Stimulated activated naive CD4-positive, alpha-beta T cell (primary cell): Measurements from ENCODE around the gene TPPP3.

ENCODE experiments used
- DNase-seq, 6 experiments: peaks; one replicate each; lab custom pipeline; 2025; lab: John Stamatoyannopoulos, UW

TPPP3 gene

DNA sequence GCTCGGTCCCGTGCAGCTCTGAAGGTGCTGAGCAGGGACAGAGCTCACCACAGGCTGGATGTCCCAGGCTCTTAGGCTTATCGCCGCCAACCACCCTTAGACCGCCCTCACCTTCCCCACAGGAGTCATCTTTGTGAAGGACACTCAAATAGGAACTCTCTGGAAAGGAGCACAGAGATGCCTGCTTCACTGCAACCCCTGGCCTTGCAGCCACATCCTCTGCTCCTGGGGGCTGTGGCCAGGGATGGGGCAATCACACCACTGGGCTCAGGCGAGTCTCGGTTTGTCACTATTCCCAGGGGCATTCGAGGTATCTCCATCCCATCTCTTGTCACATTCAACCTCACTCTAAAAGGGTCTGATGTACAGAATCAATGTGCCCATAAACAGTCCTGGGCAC lies 12.0 kb upstream of the TPPP3 start:
- DNase-seq = no peak

DNA sequence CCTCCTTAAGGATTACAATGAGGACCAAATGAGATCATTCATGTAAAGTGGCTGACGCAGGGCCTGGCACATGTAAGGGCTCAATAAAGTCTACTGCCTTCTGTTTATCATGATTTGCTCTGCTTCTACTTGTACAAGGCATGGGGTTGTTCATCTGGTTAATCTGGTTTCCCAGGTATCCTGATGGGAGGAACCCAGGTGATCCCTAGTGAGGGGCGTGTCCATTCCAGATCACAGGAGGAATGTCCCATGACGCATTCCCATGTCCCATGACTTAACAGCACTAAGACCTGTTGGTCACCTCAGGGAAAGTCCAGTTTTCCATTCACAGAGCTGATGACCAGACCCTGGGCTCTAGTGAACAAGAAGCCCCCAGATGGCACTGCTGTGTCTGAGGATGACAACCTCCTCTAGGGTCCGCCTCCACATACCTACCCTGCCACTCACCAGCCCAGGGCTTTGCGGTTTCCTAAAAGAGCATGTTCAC lies 11.5 kb upstream of the TPPP3 start:
- DNase-seq = no peak

DNA sequence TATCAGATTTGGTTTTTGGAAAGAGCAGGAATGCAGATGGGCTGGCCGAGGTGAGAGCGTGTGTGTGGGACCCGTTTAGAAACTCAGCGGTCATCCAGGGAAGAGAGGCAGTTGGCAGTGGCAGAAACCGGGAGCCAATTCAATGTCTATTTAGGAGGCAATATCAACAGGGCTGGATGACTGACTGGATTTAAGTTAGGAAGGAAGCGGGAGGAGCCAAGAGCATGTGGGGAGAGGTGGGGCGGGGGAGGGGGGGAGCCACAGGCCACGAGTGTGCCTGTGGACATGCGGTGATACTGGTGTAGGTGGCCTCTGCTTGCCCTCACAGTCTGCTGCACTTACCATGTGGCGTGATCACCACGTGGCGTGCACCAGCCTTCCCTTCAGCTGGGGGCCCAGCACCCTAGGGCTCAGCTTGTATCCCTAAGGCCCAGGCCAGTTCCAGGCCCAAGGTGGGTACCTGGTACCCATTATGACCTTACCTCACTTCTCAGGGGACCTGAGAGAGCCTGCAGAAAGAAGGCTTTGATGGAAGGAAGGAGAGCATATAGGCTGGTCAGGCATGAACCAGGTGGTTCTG lies 10.8 kb upstream of the TPPP3 start:
- DNase-seq = no peak

DNA sequence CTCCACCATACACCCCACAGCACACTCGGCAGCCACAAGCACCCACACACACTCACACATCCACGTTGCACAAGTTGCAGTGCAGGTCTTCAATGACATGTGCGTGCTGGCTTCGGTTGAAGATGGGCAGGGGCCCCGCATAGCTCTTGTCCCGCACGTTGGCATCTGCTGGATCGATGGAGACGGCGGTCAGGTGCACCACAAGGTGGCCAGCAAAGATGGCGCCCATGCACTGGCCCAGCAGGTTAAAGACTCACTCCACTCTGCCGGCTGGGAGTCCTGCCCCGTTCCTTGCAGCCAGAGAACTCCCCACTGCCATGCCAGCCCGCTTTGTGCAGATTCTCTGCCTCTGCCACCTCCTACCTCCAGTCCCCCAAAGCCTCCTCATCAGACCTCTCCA lies 7.6 kb upstream of the TPPP3 start:
- no peak for DNase-seq

DNA sequence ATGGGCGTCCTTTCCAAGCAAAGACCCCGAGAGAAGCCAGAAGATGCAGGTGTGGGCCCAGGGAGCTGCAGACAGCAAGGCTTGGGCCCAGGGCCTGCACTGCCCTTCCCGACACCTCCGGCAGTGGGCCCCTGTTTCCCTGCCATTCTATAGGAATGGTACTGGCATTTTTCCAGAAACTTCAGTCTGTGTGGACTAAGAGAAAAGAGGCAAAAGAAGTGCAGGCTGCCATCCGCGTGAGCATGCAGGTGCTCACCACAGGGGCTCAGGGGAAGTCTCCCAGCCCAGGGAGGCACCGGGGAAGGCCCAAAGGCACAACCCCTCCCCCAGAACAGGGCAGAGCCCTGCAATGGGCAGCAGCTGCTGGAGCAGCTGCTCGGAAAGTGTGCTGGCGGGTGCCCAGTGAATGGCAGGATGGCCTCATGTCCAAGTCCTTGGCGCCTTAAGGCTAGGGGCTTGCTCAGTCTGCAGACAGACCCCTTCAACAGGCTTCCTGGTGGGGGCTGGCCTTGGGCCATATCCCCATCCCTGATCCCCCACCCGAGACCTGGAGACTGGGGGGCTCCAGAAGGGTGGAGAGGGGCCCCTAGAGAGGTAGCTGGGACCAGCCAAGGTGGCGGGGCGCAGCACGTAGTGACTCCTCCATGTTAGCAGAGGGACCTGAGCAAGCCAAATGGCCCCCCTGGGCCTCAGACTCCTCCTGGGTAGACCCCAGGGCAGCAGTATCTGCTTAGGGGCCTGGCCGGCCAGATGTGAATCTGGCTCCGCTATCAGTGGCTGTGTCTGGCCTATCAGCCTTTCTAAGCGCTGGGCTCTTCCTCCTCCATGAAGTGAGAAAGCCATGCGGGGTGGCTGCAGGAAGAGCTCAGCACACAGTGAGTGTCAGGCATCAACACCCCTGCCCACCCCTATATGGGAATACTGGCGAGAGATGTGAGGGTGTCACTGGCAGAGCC lies 6.7 kb upstream of the TPPP3 start:
- no peak for DNase-seq

DNA sequence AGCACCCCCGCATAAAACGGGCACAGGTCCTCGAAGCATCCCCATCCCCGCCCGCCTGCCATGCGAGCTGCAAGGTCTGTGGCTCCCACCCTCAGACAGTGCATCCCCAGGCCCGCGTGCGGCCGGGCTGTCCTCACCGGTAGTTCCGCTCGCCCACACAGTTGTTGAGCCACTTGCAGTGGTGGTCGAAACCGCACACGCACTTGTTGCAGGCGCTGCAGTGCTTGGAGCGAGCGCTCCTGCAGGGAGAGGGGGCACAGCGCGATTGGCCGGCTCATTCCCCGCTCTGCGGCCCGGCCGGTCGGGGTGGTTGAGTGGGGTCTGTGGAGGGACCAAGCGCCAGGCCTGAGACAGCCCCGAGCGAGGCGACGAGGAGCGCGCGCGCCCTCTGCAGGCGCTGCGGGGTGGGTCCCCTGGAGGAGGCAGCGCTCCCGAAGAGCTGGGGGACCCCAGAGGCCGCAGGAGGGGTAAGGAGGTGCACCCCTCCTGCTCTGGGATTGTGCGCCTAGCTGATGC lies 6.0 kb upstream of the TPPP3 start:
- DNase-seq = peak in 3 of 6 experiments; percentile 8 to 32 (median 23)

DNA sequence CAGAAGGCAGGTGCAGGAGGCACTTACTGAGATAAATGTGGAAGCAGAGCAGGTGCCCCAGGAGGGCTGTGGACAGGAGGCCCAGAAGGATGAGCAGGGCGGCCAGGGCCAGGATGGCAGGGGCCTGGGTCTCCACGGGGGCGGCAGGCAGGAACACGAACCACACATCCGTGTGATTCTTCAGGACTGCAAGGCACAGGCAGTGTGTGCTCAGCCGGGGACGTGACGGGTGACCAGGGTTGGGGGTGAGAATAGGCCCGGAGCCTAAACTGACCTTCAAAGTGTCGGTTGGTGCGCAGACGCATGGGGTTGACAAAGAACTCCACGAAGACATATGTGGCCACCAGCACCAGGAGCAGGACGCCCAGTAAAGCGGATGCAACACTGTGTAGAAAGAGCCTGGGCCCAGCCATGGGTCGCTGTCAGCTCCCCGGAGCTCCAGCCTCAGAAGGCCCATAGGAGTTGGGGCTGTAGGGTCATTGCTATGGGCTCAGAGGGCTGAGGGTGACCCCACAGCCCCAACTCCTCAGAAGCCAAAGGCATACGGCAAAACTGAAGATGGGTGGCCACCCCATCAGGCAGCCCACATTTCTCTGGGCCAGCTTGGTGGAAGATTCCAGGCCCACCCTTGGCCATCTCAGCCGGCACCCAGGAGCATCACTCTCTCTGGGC lies 5.4 kb upstream of the TPPP3 start:
- DNase-seq = no peak

DNA sequence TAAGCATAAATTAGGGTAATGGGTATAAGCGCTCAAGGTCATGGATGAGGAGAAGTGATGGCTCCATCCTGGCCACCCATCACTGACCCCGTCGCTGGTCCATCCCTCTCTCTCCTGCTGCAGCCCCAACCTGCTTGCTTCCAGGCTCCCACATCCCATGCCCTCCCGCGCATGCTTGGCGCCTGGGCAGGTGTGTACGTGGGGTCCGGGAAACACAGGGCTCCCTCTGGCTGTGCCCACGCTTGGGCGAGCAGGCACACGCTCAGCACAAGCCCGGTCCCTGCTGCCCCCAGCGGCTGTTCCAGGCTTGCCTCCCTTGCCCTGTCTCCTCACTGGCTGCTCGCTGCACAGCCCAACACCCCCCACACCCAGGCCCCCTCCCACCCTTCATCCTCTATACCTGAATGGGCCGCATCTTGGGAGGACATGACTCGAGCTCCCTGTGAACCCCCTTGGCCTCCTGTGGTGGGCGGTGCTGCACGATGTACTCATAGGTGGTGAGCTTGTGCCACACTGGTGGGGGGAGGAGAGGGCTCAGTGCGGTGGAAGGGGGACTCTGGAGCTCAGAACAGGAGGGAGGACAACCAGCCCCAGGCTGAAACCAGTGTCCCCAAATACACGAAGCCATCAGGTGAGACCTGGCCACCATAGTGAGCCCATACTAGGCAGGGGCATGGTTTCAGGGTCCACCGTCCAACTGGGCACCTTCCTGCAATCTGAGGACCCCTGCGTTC lies 4.7 kb upstream of the TPPP3 start:
- DNase-seq = no peak

DNA sequence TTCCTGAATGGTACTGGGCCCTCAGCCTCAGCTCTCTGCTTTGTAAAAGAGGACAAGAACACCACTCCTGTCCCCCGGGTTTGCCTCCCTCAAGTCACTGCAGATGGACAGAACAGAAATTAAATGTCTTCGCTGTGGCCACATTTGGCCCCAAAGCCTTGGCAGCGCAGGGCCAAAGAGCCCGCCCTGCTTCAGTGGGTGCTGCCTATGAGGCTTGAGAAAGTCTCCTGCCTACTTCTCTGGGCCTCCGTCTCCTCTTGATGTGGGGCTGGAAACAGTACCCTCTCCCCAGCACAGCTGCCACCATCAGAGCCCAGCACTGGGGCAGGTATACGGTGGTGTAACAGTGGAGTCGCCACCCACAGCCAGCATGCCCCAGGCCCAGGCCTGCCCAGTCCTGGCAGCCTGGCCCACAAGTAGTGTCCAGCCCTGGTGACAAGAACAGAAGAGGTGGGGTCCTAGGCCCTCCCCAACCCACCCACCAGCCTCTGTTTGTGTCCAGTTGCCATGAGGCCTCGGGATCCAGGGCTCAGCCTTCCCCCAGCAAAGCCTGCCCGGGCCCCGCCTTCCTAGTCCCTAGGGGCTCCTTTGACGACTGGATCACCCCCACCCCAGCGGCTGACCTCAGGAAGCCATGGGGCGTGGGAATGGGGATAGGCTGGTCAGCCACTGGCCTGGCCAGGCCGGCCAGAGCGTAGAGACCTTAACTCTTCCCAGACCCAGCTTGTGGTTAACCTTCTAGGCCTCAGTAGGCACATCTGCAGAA lies 3.9 kb upstream of the TPPP3 start:
- no peak for DNase-seq

DNA sequence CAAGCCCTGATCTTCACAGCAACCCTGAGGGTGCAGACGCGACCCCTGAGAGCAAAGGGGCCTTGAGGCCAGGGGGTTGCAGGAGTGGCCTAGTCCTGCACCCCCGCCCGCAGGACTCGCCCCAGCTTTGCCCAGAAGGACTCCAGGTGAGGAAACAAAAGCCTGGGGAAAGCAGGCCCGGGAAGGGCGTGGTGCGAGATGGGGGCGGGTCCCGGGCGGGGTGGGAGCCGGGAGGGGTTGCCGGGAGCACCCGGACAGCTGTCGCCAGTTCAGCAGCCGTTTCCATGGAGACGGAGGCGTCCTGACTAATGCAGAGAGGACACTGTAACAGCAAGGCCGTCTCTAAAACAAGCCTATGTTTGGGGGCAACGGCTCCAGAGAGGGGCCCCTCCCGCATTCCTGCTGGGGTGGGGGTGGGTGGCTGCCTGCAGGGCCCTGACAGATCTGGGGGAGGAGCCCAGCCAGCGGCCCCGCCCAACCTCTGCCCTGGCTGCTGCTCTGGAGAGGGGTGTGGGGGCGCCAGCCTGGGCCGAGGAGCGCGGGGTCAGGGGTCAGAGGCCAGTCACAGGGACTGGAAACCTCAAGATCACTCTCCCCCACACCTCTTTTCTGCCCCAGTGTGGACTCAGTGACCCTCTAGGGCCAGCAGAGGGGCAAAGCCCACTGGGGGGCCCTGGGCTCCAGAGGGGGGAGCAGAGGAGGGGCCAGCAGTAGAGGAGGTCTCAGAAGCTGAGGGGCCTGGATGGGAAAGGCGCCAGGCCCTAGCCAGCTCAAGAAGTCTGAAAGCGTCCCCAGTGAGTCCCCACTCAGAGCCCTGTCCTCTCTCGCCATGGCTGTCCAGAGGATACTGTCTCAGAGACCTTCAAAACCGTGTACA lies 3.1 kb upstream of the TPPP3 start:
- DNase-seq = no peak

DNA sequence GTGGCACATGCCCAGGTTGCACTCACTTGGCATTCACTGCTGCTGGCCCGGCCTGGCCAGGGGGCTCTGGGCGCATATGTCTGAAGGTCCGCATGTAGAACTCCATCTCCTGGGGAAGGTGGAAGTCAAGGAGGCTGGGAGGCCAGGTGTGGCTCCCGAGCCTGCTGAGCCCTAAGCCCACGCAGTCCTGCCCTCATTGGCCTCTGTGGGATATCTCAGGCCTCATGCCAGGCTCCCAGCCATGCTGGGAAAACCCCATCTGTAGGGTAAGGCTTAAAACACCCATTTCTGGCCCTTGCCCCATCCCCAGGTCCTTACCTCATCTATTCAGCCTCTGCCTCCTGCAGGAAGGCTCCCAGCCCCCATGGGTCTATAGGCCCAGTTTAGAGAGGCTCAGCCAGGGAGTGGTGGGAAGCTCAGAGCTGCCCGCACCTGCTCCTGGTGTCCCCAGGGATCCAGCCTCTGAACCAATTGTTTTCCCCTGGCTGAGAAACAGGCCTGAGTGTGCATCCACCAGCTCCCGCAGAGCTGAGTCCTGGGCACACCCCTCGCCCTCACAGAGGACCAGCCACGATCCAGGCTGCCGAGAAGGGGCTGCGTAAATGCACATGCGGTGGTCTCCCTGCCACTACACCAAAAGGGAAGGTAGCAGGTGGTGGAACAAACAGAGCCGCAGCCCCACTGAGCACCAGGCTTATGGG lies 2.3 kb upstream of the TPPP3 start:
- DNase-seq = no peak

DNA sequence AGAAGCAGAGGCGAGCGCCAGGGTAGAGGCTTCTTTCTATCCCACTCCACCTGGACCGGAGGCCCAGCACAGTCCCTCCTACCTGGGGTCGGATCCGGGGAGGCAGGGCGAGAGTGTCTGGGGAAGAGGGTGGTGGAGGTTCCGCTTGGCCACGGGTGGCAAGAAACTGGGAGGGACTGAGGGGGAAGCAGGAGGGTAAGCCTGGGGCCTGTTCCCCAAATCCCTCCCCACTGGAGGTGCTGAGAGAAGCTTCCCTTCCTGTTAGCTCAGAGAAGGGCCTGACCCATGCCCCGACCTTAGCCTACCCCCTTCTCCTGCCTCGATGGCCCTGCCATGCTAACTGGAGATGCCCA lies 1.8 kb upstream of the TPPP3 start:
- no peak for DNase-seq

DNA sequence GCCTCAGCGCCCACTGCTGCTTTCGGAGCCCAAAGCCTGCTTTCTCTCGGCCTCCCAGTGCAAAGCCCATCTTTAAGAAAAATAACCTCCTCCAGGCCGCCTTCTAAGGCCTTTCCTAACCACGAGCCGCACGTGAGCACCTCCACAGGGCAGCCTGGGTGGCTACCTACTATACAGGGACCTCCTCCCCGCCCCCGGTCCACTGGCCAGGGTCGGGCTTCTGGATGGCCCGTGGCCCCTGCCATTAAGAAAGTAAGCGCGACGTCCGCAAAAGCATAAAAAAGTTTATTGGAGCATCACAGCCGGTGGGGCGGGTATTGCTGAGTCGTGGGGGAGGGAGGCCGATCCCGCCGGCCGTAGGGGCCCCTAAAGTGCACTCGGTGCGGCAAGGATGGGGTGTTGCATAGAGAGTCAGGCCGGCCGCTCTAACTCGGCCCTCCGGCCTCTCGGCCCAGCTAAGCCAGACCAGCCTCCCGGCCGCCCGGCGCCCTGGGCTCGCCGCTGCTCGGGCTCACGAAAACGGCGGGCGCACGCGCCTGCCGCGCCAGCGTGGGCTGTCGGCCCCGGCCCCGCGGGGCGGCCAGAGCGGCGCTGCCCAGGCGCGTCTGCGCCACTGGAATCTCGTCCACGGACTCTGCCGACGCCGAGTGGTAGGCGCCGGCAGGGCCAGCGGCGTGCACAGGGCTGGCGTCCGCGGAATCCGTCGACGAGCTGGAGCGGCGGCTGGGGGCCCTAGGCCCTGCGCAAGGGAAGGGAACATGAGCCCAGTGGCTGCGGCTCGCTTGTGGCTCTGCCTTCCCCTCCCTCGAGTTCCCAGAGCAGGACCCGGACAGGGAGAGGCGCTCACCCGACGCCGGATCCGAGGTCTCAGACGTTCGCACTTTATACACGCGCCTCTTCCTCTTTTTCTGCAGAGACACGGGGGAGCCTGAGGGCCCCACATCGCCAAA lies 1.1 kb upstream of the TPPP3 start:
- peak in 1 of 6 experiments; percentile 8 for DNase-seq

DNA sequence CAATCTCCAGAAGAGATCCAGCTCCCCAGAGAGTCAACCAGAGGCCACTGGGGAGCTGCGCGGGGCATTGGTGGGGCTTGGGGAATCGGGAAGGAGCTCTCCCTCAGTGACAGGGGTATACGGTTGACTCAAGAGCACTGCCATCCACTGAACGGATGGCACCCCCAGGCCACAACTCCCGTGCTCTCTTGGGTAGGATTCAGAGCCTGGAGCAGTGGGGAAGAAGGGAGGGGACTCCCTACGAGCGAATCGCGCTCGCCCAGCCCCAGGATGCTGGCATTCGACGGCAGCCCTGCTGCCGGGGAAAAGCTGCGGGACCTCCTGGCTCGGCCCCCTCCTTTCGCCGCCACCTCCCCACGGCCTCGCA lies 473 bp upstream of the TPPP3 start:
- peak in 1 of 6 experiments; percentile 25 for DNase-seq

DNA sequence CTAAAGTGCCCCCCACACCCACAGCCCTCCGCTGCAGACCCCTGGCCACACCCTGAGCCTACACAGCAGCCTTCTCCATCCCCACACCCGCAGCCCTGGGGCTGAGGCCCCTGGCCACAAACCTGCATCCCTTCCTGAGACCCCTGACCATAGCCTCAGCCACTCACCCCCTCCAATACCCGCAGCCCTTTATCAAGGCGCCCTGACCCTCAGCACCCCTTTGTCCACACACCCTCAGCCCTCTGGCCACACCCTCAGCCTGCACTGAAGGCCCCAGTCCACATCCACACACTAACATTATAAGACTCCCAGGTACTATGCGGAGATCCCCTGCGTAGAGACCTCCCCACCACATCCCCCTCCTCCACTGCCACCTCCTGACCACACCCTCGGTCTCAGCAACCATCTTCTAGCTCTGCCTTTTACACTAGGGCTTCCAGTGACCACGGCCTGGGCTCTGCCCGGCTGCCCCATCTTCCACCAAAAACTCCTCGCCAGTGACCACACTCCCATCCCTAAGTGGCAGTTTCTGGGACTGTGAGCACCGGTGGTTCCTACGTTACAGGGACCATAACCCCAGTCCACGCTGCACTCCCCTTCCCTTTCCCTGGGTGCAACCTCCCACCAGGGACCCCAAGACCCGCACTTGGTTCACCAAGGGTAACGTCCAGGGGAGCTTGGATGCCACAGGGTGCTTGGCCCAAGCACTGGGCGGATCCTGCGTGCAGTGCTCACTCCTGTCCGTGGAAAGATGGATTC lies 818 bp downstream of the TPPP3 start:
- no peak for DNase-seq

DNA sequence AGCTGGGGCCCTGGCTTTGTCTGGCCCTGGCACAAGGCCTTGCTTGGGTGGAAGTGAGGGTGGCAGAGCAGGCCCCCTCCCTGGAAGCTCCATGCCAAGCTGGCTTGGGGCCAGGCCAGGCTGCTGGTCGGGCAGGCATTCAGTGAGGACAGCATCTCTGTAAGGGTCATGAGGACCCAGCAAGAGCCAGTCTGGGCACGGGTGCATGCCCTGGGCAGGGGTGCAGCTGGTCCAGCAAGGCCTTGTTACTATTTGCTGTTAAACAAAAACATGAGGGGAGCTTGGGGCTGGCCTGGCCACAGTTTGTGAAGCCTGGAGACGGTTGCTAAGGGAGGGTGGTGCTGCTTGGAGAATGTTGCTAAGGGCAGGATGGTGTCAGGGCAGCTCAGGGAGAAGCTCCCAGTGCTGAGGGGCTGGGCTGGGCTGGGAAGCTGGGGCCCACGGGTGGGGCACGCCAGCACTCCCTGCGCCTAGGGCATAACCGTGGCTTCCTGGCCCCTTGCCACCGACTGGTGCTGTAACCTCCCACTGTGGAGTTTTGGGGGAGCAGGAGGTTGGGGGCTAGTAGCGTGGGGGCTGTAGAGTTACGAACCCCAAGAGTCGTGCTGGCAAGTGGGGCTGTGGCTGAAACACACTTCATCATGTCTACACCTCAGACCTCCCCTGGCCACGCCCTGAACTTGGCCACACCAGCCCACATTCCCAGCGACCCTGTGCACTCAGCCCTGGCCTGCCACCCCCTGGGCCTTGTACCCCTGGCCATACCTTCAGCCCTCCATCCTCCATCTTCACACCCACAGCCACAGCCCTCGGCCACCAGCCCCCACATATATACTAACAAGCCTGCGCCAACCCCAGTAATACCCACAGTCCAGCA lies 1.6 kb downstream of the TPPP3 start:
- no peak for DNase-seq
